HG03095 (cell line): ENCODE measurements around the gene NUP88.
"Not testable (repeated sequence)": the region's sequence is repeated elsewhere in the genome, so short reads cannot be mapped to it uniquely, and the experiment has no call there.

Experiments used
- ATAC-seq: cut with Tn5 transposase; IDR thresholded peaks from one replicate; pipeline ENCODE4 v1.9.1; 2021; ENCODE audit warnings: moderate library complexity; ENCODE audit not compliant: unreplicated experiment

The NUP88 gene

GRCh38 chr17:5419356-5419958, at the start of gene NUP88:
NUP88 (minus strand) TSS chr17:5419662; CDS start chr17:5419650, 12 bp downstream.
- peak; percentile 67 for ATAC-seq

GRCh38 chr17:5468075-5468473, 48.6 kb upstream of the NUP88 start:
- no peak for ATAC-seq

GRCh38 chr17:5467416-5467815, 48.0 kb upstream of the NUP88 start:
- no peak for ATAC-seq

GRCh38 chr17:5466295-5466694, 46.8 kb upstream of the NUP88 start:
- no peak for ATAC-seq

- ATAC-seq: no peak
Measured at GRCh38 chr17:5464717-5465507, 45.5 kb upstream of the NUP88 start.

GRCh38 chr17:5446786-5447185, 27.3 kb upstream of the NUP88 start:
- ATAC-seq: no peak

- no peak for ATAC-seq
Measured at GRCh38 chr17:5444209-5444608, 24.7 kb upstream of the NUP88 start.

GRCh38 chr17:5443728-5444127, 24.3 kb upstream of the NUP88 start:
- ATAC-seq: no peak

- ATAC-seq: no peak
Measured at GRCh38 chr17:5439446-5439764, 19.9 kb upstream of the NUP88 start.

- peak; percentile 73 for ATAC-seq
Measured at GRCh38 chr17:5438716-5439445, 19.4 kb upstream of the NUP88 start, which contains the start of gene C1QBP. C1QBP (minus strand) TSS chr17:5439155; CDS start chr17:5439073, 82 bp downstream.

- no peak for ATAC-seq
Measured at GRCh38 chr17:5437721-5438317, 18.4 kb upstream of the NUP88 start.

- ATAC-seq: not testable (repeated sequence)
Measured at GRCh38 chr17:5435781-5436315, 16.4 kb upstream of the NUP88 start.

- ATAC-seq: no peak
Measured at GRCh38 chr17:5434984-5435383, 15.5 kb upstream of the NUP88 start.

GRCh38 chr17:5431949-5432556, 12.6 kb upstream of the NUP88 start:
- no peak for ATAC-seq

GRCh38 chr17:5431234-5431633, 11.8 kb upstream of the NUP88 start:
- ATAC-seq: not testable (repeated sequence)

- ATAC-seq: no peak
Measured at GRCh38 chr17:5430413-5430999, 11.0 kb upstream of the NUP88 start.

GRCh38 chr17:5429191-5429887, 9.9 kb upstream of the NUP88 start:
- ATAC-seq: no peak

GRCh38 chr17:5425826-5426225, 6.4 kb upstream of the NUP88 start:
- no peak for ATAC-seq

GRCh38 chr17:5424909-5425308, 5.4 kb upstream of the NUP88 start:
- ATAC-seq: no peak

GRCh38 chr17:5422505-5422904, 3.0 kb upstream of the NUP88 start:
- ATAC-seq: no peak
